ENCODE results near the gene CREB1.
A peak's percentile ranks its signal among the peaks of the same experiment; 100 is the strongest.

CREB1 gene

DNA sequence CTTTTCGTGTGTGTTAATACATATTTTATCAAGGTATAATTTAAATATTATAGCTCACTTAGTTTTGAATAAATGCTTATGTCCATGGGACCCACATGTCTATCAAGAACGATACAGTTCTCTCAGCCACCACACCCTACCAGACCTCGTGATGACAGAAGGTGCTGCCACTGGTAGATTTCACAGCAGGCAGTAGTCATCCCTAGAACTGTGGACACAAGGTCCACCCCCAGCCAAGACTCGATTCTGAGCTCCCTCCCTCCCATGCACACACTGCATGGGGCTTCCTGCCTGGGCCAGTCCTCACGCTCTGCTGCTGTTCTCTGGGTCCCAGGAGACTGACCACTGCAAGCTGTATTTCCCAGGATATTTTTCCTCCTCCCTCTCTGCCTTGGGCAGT lies 26.5 kb upstream of the CREB1 start:
- DNase-seq (ENCODE audit: low read depth in 1 of 2, low spot score in 1 of 2): no peak

DNA sequence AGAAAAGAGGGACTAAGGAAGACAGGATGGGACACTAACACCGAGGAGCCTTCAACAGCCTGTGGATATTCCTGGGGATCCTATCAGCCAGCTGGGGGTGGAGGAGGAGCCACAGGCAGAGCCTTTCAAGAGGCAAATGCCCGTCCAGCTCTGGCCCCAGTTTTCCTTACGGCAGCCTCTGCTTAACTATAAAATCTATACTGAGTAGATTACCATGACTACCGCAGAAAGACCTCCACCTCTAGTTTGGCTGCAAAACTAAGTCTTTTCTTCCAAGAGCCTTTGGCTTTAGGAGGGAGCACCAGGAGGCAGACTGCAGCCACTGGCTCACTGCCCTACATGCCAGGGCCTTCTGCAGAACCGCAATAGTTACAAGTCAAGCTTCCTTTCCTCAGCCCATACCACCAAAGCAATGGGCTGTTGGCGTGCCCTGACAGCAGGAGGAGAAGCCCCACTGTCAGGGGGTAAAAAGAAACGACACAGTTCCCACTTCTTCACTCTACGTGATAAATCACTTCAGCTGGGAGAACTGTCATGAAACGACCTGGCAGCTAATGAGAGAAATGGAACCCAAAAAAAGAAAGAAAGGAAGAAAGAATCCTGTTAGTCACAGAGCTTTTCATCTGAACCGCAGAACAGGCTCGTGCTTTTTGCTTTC lies 25.1 kb upstream of the CREB1 start:
- no peak for DNase-seq (ENCODE audit: low read depth in 1 of 2, low spot score in 1 of 2)

DNA sequence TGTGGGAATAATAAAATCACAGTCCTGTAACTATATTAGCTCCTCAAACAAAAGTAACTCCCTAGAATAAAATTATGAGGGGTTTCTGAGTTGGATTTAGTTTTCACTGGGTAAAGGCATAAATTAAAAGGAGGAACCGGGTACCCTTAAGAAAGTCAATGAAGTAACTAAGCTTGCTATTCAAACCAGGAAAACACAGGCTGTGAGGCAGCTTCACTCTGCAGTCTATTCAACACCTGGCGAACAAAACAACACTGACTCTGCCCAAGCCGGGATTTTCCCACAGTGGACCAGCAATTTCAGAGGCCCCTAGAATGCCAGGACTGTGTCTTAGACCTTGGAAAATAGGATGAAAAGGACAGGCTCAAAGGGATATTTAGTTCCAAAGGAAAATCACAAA lies 24.6 kb upstream of the CREB1 start:
- no peak for DNase-seq (ENCODE audit: low read depth in 1 of 2, low spot score in 1 of 2)

DNA sequence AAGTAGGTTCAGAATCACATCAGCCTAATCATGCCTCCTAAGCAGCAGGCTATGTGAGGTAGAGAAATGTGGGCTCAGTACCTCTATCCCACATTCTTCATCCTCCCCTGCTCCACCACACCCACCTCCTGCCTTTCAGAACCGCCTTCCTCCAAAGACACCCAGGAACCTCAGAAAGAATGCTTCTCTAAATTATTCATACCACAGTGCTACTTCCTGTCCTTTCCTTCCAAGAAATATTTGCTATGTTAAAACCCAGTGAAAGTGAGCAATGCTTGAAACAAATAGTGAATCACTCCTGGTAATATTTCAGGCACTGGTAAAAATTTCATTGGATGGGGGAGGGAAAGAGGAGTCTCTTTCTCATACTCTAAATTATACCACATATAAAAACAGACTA lies 24.0 kb upstream of the CREB1 start:
- no peak for DNase-seq (ENCODE audit: low read depth in 1 of 2, low spot score in 1 of 2)

DNA sequence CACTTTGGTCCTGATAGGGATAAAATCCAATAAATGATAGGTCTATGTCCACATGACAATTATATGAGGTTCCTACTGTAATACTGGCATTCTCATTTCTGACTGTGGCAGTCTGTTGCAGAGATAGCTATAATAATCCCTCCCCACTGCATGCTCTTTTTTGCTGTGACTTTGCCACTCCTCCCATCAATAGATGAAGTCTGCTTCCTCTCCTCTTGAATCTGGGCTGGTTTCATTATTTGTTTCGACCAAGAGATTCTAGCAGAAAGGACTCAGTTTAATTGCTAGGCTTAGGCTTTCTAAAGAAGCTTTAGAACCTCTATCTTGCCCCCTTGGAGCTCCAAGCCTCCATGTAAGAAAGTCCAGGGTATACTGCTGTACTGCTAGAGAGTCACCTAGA lies 23.3 kb upstream of the CREB1 start:
- DNase-seq (ENCODE audit: low read depth in 1 of 2, low spot score in 1 of 2): no peak

DNA sequence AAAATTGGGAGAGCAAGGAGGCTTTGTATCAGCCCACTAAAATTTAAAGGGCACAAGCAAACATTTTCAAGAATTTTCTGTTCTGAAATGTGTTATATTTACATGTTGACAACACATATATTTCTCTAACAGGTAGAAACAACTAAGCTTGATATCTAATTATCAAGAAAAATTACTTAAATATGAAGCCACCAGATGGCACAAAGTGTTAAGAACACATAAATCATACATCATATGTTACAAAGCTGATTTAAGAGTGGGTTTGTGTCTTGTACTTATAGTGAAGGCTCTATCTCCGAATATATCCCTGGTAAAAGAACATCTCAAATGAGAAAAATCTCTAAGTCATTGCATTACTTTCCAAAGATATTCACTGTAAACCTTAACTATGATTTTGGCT lies 19.6 kb upstream of the CREB1 start:
- no peak for DNase-seq (ENCODE audit: low read depth in 1 of 2, low spot score in 1 of 2)

DNA sequence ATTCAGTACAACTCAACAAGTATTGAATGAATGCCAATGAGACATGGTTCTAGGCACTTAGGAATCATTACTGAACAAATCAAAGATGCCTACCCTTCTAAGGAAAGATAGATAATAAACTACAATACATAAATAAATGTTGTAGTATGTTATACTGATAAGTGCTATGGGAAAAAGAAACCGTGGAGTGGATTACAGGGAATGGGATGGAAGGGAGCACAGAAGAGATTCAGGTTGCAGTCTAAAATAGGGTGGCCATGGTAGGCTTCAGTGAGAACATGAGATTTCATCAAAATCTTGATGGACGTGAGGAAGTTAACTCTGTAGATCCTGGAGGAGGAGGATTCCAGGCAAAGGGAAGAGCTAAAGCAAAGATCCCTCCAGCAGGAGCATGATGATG lies 17.9 kb upstream of the CREB1 start:
- no peak for DNase-seq (ENCODE audit: low read depth in 1 of 2, low spot score in 1 of 2)

DNA sequence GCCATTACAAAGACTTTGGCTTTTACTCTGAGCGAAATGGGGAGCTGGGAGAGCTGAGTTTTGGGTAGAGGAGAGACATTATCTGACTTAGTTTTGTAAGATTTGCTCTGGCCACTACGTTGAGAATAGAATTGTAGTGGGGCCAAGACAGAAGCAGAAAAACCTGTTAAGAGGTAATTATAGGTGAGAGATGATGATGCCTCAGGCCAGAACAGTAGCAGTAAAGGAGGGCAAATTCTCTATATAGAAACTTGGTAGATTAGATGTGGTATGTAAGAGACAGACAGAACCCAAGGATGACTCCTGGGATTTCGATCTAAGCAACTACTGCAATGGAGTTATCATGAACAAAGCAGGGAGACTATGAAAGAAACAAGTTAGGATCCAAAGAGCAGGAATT lies 17.4 kb upstream of the CREB1 start:
- DNase-seq (ENCODE audit: low read depth in 1 of 2, low spot score in 1 of 2): no peak

DNA sequence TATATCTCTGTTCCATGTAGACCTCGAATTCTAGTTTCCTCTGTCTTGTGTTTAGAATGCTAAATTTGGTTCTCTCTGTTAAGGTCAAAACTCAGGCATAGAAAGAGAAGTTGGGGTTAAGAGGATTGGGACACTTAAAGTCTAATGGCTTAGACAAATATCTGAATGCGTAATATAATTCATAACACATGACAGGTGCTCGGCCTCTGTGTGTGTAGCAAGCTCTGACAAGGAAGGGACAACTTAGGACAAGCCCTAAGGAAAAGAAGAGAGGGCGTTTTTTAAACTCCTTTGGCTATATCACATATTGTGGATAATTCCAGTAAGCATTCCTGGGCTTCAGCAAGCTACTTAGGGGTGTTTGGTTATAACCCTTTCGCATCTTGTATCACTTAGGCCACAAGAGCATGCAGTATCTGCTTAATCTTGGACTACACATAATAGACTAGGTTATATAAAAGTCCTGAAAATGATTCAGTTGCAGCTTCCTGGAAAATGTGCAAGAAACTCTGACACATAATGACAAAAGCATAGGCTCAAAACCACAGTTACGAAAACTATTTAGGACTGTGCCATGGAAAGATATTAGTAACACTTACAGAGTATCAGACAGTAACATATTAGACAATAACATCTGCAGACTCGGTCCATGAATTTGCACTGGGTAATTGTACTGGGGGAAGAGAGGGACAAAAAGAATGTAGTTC lies 16.1 kb upstream of the CREB1 start:
- no peak for DNase-seq (ENCODE audit: low read depth in 1 of 2, low spot score in 1 of 2)

DNA sequence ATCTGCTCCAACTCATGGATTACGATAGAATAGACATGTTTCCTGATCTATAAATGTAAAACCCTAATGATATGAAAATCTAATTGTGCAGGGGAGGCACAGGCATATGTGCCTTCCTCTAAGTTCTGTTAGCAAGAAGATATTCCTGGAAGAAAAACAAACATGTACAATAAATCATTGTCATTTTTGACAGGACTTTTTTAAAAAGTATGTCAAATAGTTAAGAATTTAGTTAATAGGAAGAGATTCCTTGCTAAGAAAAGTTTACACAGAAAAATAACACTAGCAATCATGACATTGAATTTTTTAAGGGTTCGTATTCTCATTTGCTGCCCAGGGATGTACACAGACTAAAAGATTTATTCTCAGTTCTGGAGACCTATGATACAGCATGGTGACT lies 15.3 kb upstream of the CREB1 start:
- DNase-seq (ENCODE audit: low read depth in 1 of 2, low spot score in 1 of 2): no peak

DNA sequence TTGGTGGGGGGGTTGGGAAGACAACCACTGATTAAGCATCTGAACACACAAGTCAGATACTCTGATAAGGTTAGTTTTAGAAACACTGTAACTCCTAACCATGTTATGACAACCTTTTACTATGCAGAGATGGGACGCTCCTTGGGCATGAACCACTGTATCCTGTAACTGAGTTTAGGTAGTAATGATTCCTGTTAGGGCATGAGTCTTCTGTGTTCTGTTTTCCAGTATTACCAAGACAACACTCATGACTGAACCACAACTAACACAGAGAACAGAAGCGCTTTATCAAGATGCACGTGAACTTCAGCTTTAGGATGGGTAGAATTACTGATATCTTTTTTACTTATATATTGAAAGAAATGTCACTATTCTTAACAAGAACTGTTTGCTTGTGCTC lies 14.1 kb upstream of the CREB1 start:
- no peak for DNase-seq (ENCODE audit: low read depth in 1 of 2, low spot score in 1 of 2)

DNA sequence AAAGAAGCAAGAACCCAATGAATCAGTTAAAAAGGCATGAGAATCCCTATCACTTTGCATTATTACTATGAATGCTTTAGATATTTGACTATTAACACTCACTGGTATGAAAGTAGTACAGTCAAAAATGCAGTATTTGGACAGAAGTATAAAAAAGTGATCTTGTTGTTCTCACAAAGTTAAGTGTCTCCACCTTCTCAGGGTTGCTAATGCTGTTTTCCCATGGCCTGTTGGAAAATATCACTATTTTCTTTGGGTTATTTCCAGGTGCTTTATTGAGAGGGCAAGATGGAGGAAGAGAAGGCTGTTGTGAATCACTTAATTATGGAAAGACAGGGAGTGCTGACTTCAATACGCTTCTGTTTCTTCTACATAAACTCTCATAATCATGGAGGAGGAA lies 13.6 kb upstream of the CREB1 start:
- DNase-seq (ENCODE audit: low read depth in 1 of 2, low spot score in 1 of 2): no peak

DNA sequence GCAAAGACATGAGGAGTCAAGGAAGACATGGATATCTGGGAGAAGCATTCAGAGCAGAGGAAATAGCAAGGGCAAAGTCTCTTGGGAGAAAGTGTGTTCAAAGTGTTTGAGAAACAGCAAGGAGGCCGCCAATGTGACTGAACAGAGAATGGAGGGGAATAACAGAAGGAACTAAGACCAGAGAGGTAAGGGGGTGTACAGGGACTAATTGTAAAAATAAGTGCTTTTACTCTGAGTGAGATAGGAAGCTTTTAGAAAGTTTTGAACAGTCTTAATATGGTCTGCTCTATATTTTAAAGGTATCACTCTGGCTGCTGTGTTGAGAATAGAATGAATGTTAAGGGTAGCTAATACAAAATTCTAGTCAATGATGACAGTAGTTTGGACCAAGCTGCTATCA lies 6.8 kb upstream of the CREB1 start:
- no peak for DNase-seq (ENCODE audit: low read depth in 1 of 2, low spot score in 1 of 2)

DNA sequence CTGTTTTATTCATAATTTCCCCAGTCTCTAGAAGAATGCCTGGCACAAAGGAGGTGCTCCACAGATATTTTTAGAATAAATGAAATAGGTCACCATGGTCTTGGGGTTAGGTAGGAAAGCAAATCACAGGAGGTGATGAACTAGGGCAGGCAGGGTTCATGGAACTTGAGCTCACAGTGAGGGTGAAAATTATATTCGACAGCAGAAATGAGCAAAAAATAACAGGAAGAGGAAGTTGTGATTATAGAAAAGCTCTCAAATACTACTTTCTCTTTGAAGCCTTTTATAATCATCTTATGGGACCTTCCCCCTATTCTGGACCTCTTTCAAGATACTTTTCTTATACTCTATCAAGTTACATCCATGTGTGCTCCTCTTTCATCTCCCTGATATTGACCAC lies 4.5 kb upstream of the CREB1 start:
- DNase-seq (ENCODE audit: low read depth in 1 of 2, low spot score in 1 of 2): no peak

DNA sequence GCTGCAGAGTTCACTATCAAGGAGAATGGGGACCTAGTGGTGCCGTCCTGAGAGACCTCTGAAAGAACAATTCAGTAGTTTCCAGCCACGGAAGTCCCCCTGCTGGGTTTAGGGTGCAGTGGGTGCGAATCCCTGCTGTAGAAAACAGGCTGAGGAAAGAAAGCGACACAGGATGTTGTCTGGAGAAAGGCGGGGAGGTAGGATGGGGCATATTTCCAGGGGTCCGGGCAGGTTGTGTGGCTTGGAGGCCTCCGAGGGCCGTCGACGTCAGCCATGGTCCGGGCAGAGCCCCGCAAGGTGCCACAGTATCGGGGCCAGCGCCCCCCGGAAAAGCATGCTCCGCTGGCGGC lies 807 bp upstream of the CREB1 start:
- DNase-seq (ENCODE audit: low read depth in 1 of 2, low spot score in 1 of 2): peak; percentile 45 to 59

DNA sequence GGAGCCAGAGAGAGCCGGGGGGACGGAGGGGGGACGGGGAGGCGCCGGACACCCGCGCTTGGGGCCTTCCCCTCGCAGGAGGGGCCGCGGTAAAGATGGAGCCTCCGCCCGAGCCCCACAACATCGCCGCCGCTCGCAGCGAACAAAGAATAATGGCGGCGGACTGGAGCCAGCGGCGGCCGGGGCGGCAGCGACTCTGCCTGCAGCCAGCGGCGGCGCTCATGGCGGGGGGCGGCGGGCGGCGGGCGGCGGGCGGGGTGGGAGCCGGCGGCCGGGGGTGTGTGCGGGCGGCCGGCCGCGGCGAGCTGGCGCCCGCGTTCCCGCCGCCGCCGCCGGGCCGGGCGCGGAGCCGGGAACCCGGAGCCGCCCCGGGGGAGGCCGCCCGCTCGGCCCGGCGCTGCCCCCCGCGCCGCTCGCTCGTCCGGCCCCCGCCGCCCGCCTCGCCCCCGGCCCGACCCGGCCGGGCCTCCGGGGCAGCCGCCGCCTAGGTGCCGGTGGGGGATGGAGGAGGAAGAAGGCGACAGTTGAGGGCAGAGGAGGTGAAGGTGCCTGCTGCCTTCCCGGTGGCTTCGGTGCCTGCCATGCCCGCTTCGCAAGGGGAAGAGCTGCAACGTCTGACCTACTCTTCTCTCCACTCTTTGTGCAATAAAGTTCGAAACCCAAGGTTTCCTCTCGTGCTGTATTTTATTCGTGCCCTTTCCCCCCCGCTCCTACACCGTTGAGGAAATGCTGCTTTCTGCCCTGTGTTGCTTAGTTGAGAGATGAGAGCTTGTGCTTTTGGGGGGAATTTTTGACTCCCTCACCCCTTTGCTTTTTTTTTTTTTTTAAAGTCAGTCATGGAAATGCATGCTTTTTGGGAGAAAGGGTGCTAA lies 634 bp downstream of the CREB1 start:
- DNase-seq (ENCODE audit: low read depth in 1 of 2, low spot score in 1 of 2): peak; percentile 22 to 46

DNA sequence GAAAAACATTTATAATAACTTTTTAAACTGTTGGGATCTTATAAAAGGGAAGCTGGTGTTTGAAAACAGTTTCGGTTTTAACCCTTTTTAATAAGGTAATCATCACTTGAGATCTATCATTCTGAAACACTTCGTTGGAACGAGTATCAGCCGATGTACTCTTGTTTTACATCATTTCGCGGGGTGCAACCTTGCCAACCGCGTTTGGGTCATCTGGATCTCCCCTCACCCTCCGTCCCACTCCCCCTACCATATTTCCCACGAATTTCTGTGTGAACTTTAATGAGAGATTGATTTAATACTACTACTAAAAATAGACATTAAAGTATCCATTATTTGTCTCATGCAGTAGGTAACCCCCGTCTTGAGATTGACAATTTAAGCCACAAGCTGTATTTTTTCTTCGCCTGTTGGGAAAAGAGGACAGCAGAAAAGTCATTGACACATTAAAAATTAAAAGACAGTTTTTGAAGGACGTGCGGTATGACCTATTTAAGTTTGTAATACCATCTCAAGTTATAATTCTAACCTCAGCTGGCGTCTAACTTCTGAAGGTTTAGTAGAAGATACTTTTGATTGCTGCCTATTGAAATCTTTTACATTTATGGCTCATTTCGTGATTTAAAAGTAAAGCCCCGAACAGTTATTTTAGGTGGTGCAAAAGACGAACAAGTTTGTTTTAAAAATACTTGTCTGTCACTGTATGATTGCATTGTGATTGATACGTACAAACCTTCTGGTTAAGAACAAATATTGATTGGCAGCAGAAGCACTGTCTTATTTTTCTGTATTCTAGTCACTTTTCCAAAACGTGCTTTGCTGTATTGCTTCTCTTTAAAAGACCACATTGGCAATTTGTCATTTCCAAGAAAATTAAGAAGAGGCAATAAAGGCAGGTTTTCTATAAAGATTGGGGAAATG lies 1.5 kb downstream of the CREB1 start:
- DNase-seq (ENCODE audit: low read depth in 1 of 2, low spot score in 1 of 2): peak in 1 of 2 donors; percentile 28

DNA sequence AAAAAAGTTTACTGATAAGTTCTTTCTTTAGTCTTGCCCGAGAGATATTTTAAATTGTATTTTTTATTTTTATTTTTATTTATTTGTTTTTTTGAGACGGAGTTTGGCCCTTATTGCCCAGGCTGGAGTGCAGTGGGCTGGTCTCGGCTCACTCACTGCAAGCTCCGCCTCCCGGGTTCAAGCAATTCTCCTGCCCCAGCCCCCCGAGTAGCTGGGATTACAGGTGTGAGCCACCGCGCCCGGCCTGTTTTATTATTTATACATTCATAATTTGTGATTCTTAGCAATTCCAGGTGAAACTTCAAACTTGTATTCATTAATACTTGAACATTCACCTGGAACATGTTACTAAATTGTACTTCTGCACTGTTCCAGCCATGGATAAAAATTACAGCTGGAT lies 2.9 kb downstream of the CREB1 start:
- DNase-seq (ENCODE audit: low read depth in 1 of 2, low spot score in 1 of 2): no peak

DNA sequence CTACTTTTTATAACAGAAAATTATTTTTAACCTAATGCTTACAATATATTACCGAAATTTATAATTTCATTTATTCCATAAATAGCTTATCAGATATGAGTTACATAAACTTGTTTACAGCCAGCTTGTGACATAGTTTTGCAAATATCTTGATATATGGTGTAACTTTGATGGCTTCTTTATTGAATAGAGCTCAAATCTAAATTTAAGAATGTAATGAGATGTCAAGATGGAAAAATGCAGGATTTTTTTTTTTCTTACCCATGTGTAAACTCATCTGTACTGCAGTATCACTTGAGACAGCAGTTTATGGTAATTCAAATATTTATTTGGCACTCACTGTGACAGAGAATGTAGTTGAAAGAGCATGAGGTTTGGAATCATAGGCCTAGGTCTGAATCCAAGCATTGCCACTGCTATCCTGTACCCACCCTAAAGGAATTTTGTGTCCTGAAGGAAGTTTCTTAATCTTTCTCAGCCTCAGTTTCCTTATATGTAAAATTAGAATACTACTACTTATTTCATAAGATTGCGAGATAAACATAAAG lies 3.8 kb downstream of the CREB1 start:
- no peak for DNase-seq (ENCODE audit: low read depth in 1 of 2, low spot score in 1 of 2)

DNA sequence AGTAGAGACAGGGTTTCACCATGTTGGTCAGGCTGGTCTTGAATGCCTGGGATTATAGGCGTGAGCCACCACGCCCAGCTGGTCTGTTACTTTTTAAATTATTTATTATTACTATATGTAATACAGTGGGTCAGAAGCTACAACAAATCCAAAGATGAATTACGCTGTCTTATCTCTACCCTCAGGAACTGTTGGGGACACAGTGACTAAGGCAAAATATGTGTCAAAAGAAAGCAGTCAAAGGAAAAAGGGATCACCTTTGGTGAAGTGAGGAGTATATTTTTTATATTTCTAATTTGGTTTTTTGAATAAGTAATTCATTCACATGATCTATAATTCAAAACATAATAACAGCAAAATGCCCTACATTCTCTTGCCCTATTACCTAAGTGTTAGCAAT lies 4.7 kb downstream of the CREB1 start:
- no peak for DNase-seq (ENCODE audit: low read depth in 1 of 2, low spot score in 1 of 2)

DNA sequence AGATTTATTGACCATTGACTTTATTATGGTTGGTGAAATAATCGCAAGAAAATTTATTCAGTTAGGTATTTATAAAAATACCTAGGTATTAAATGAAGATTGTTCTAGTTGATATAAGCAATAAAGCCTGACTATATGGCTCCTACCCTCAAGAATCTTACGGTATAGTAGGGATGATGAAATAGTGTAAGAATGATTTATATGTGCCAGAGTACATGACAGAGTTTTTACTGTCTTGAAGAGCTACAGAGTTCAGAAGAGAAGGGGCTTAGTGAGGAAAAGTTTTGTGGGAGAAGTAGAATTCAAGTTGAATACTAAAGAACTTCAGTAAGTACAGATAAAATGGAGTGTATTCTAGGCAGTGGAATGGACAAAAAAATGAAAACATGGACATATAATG lies 9.7 kb downstream of the CREB1 start:
- DNase-seq (ENCODE audit: low read depth in 1 of 2, low spot score in 1 of 2): no peak
